Measurements from ENCODE around the gene MSH5. TPM values are rescaled to one million over a fixed set of nuclear protein-coding genes. Genes with fewer than 3 reads are reported as not detected.

Gene MSH5
- total RNA-seq, 1 experiment from 2014 or later: 90.4 TPM

DNA sequence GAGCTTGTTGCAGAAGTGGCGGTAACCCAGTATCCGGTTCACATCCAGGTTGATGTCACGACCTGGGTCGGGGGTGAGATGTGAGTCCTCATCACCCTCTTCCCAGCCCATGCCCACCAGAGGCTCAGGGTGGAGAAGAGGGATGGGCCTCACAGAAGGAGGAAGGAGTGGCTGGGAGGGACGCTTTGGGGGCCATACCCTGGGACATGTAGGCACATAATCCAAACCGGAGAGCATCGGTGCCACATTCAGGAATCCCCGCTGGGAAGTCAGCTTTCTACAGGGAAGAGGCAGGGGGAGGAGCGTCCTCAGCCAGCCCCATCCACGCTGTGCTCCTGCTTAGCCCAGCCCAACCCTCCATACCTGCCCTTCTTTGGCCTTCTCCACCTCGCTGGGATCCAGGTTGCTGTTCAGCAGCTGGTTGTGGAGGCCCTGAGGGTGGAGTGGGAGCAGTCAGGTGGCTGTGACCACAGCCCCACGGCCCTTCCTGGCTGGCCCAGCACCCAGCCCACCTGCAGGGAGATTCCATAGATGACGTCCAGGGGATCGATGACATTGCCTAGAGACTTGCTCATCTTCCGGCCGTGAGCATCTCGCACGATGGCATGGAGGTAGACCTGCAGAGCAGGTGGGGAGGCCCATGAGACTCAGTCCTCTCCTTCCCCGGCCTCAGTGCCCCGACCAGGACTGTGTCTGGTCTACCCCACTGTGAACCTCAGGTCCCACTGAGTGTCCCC lies 40.9 kb downstream of the MSH5 start:
- Histone ChIP-seq H3K27me3 (ENCODE audit: insufficient read depth, low read length) (no peaks in the 10 kb centered on the region), H3K4me2 (ENCODE audit: low read length) (no peak overlapping the region), H3K4me3 (replicated peaks in 1 of 2; ENCODE audit: low read depth in 1 of 2, low read length in 2 of 2) (no peak overlapping the region), H2AFZ (ENCODE audit: low read depth, low read length, poor library complexity, severe bottlenecking) (no peak overlapping the region), H3K9me3 (ENCODE audit: control insufficient read depth in 1 of 2, insufficient read depth in 1 of 2, low read depth in 1 of 2, low read length in 2 of 2) (no peaks in the 10 kb centered on the region), H3K9ac (ENCODE audit: low read length) (no peak overlapping the region), H3K27ac (ENCODE audit: low read depth, low read length) (no peak overlapping the region; the same call in 1 of the 2 replicates), H3K79me2 (ENCODE audit: insufficient read depth, low read length) (no peaks in the 10 kb centered on the region; the same call in 1 of the 2 replicates), H3K9me2 (ENCODE audit: insufficient read depth) (no peaks in the 10 kb centered on the region), H4K20me1 (ENCODE audit: insufficient read depth) (no peaks in the 10 kb centered on the region), H3K36me3 (ENCODE audit: control insufficient read depth in 1 of 2, insufficient read depth in 2 of 2, low read length in 2 of 2) (peaks cover 27 to 57% of the 10 kb centered on the region in 2 experiments), H3K4me1 (ENCODE audit: control insufficient read depth in 1 of 2, insufficient read depth in 2 of 2, low read length in 2 of 2) (peaks cover 23 to 29% of the 10 kb centered on the region in 2 experiments)
- DNase-seq (ENCODE audit: low read depth, low spot score) (no peak), ATAC-seq (no peak)
- BruUV-seq (replicated peaks): no TSS peak
- ChIA-PET RAD21 (ENCODE audit: low non-redundant PET in 1 of 2, low total read pairs in 2 of 2, uncharacterized antibody in 2 of 2, unreplicated experiment in 2 of 2) (no interaction called here), POLR2A (interaction anchor here (0.8 kb wide), 1 partner anchor 47 kb away, joined by 3 read pairs; the partner anchor contains the start of gene HSPA1B), CTCF (no interaction called here)
- intact Hi-C loops (cut with micrococcal nuclease): no loop called here
- TF ChIP-seq POLR2AphosphoS5 (IDR thresholded peaks at IDR 0.05; ENCODE audit: low read depth, low read length): no peak
- TF ChIP-seq CBX3 (IDR thresholded peaks at IDR 0.05; ENCODE audit: low read depth): no peak
- TF ChIP-seq, protein P1, sequence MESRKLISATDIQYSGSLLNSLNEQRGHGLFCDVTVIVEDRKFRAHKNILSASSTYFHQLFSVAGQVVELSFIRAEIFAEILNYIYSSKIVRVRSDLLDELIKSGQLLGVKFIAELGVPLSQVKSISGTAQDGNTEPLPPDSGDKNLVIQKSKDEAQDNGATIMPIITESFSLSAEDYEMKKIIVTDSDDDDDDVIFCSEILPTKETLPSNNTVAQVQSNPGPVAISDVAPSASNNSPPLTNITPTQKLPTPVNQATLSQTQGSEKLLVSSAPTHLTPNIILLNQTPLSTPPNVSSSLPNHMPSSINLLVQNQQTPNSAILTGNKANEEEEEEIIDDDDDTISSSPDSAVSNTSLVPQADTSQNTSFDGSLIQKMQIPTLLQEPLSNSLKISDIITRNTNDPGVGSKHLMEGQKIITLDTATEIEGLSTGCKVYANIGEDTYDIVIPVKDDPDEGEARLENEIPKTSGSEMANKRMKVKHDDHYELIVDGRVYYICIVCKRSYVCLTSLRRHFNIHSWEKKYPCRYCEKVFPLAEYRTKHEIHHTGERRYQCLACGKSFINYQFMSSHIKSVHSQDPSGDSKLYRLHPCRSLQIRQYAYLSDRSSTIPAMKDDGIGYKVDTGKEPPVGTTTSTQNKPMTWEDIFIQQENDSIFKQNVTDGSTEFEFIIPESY (IDR thresholded peaks at IDR 0.05; ENCODE audit: extremely low read depth, insufficient replicate concordance, low read length): no peak
- TF ChIP-seq, protein P2, sequence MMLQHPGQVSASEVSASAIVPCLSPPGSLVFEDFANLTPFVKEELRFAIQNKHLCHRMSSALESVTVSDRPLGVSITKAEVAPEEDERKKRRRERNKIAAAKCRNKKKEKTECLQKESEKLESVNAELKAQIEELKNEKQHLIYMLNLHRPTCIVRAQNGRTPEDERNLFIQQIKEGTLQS (IDR thresholded peaks at IDR 0.05): no peak
- TF ChIP-seq, protein P3, sequence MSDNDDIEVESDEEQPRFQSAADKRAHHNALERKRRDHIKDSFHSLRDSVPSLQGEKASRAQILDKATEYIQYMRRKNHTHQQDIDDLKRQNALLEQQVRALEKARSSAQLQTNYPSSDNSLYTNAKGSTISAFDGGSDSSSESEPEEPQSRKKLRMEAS (IDR thresholded peaks at IDR 0.05): no peak
- no peak for TF ChIP-seq SRF (IDR thresholded peaks at IDR 0.05; ENCODE audit: low read depth)
- no peak for TF ChIP-seq POLR2A (IDR thresholded peaks at IDR 0.05; ENCODE audit: borderline replicate concordance, extremely low read depth, insufficient read depth, insufficient read length)
- no peak for TF ChIP-seq RAD21 (IDR thresholded peaks at IDR 0.05; ENCODE audit: low read depth)
- TF ChIP-seq YY1 (IDR thresholded peaks at IDR 0.05; ENCODE audit: extremely low read depth, insufficient replicate concordance, low read depth, low read length): no peak
- TF ChIP-seq, protein P4, sequence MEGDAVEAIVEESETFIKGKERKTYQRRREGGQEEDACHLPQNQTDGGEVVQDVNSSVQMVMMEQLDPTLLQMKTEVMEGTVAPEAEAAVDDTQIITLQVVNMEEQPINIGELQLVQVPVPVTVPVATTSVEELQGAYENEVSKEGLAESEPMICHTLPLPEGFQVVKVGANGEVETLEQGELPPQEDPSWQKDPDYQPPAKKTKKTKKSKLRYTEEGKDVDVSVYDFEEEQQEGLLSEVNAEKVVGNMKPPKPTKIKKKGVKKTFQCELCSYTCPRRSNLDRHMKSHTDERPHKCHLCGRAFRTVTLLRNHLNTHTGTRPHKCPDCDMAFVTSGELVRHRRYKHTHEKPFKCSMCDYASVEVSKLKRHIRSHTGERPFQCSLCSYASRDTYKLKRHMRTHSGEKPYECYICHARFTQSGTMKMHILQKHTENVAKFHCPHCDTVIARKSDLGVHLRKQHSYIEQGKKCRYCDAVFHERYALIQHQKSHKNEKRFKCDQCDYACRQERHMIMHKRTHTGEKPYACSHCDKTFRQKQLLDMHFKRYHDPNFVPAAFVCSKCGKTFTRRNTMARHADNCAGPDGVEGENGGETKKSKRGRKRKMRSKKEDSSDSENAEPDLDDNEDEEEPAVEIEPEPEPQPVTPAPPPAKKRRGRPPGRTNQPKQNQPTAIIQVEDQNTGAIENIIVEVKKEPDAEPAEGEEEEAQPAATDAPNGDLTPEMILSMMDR (IDR thresholded peaks at IDR 0.05 in 2 of 3, conservative IDR thresholded peaks at IDR 0.05 in 1 of 3; ENCODE audit: borderline replicate concordance in 1 of 3, insufficient read depth in 1 of 3, low read depth in 2 of 3, low read length in 2 of 3): no peak
- TF ChIP-seq EZH2phosphoT487 (IDR thresholded peaks at IDR 0.05; ENCODE audit: borderline replicate concordance): no peak
- TF ChIP-seq JUND (IDR thresholded peaks at IDR 0.05): no peak
- no peak for TF ChIP-seq EGR1 (IDR thresholded peaks at IDR 0.05; ENCODE audit: low read depth)
- TF ChIP-seq FOSL1 (IDR thresholded peaks at IDR 0.05; ENCODE audit: low read depth): no peak
- no peak for TF ChIP-seq ZNF274 (IDR thresholded peaks at IDR 0.05; ENCODE audit: low read depth, low read length)
- TF ChIP-seq TCF7L2 (IDR thresholded peaks at IDR 0.05; ENCODE audit: borderline replicate concordance, extremely low read depth, insufficient read depth, insufficient read length): no peak
- no peak for TF ChIP-seq SIN3A (IDR thresholded peaks at IDR 0.05; ENCODE audit: low read depth)
- TF ChIP-seq CEBPB (IDR thresholded peaks at IDR 0.05; ENCODE audit: low read depth): no peak

All from HCT116 (cell line).